DOHH2 (cell line): ENCODE measurements around the gene NEURL1.
A peak's percentile ranks its signal among the peaks of the same experiment; 100 is the strongest.

ENCODE experiments used
- H3F3A ChIP-seq: fragments of 200-600 bp; sonication (generic), shearing (Covaris generic); 2 replicates; pipeline ENCODE4 v1.6.0; 2016; ENCODE audit warnings: antibody characterized with exemption, mild to moderate bottlenecking; ENCODE audit not compliant: control insufficient read depth, insufficient read depth
- H3K27ac ChIP-seq: fragments of 200-600 bp; sonication (generic); 2 replicates; pipeline ENCODE4 v1.5.1; 2014; ENCODE audit warnings: low read depth, mild to moderate bottlenecking, low read length, moderate library complexity
- H3K27me3 ChIP-seq: fragments of 200-600 bp; sonication (generic); 2 replicates; pipeline ENCODE4 v1.6.1; 2014; ENCODE audit warnings: mild to moderate bottlenecking, low read length, mixed read lengths; ENCODE audit not compliant: control insufficient read depth
- H3K36me3 ChIP-seq: fragments of 200-600 bp; sonication (generic); 2 replicates; pipeline ENCODE4 v1.6.1; 2014; ENCODE audit warnings: mild to moderate bottlenecking, low read length, moderate library complexity, mixed read lengths; ENCODE audit not compliant: control insufficient read depth
- H3K4me1 ChIP-seq: fragments of 200-600 bp; sonication (generic); 2 replicates; pipeline ENCODE4 v1.6.1; 2014; ENCODE audit warnings: mild to moderate bottlenecking, low read length, mixed read lengths; ENCODE audit not compliant: control insufficient read depth
- H3K4me2 ChIP-seq: fragments of 200-600 bp; sonication (generic); 2 replicates; pipeline ENCODE4 v1.6.0; 2014; ENCODE audit warnings: mild to moderate bottlenecking, low read length, moderate library complexity
- H3K4me3 ChIP-seq: fragments of 200-600 bp; sonication (generic); 2 replicates; pipeline ENCODE4 v1.5.1; 2014; ENCODE audit warnings: mild to moderate bottlenecking, low read length, mixed read lengths
- H3K79me2 ChIP-seq: fragments of 200-600 bp; sonication (generic); 2 replicates; pipeline ENCODE4 v1.6.1; 2014; ENCODE audit warnings: mild to moderate bottlenecking, low read length, mixed read lengths; ENCODE audit not compliant: control insufficient read depth
- H3K9me2 ChIP-seq: fragments of 200-600 bp; sonication (generic); replicated peaks from 2 replicates; pipeline ENCODE4 v1.6.1; 2014; ENCODE audit warnings: mild to moderate bottlenecking, low read length, mixed read lengths; ENCODE audit not compliant: control insufficient read depth
- H3K9me3 ChIP-seq: fragments of 200-600 bp; sonication (generic); 2 replicates; pipeline ENCODE4 v1.6.1; 2014; ENCODE audit warnings: antibody characterized with exemption, low read length, mixed read lengths; ENCODE audit not compliant: control insufficient read depth, insufficient read depth
- H4K20me1 ChIP-seq: fragments of 200-600 bp; sonication (generic); 2 replicates; pipeline ENCODE4 v1.6.0; 2014; ENCODE audit warnings: low read depth, mild to moderate bottlenecking, antibody characterized with exemption, low read length, moderate library complexity; ENCODE audit not compliant: control insufficient read depth, insufficient read depth
- CTCF ChIP-seq: fragments of 200-600 bp; sonication (generic); IDR thresholded peaks from one replicate; pipeline ENCODE4 v1.5.1; 2014; ENCODE audit warnings: antibody characterized with exemption, mild to moderate bottlenecking, low read depth, low read length; ENCODE audit not compliant: poor library complexity, severe bottlenecking
- EZH2phosphoT487 ChIP-seq: fragments of 200-600 bp; sonication (generic); IDR thresholded peaks from 2 replicates; pipeline ENCODE4 v1.6.1; 2017; ENCODE audit warnings: borderline replicate concordance, mild to moderate bottlenecking, antibody characterized with exemption, low read length, moderate library complexity, mixed read lengths

The NEURL1 gene

GRCh38 chr10:103540722-103541121 is 47.2 kb downstream of the NEURL1 start:
- no peaks in the 10 kb centered on the region for H3K9me2 ChIP-seq
- peaks cover 9% of the 10 kb centered on the region; the same call in 1 of the 2 replicates for H3K27me3 ChIP-seq
- no peaks in the 10 kb centered on the region for H4K20me1 ChIP-seq
- peaks cover 30% of the 10 kb centered on the region for H3K4me1 ChIP-seq
- H3K9me3 ChIP-seq: no peaks in the 10 kb centered on the region
- H3K4me2 ChIP-seq: no peak overlapping the region
- TF ChIP-seq EZH2phosphoT487 (no peak), CTCF (no peak)
- no peak overlapping the region for H3K4me3 ChIP-seq
- H3K36me3 ChIP-seq: no peaks in the 10 kb centered on the region
- H3K79me2 ChIP-seq: no peaks in the 10 kb centered on the region
- H3K27ac ChIP-seq: no peak overlapping the region
- no peaks in the 10 kb centered on the region for H3F3A ChIP-seq

- H3K36me3 ChIP-seq: no peaks in the 10 kb centered on the region
- H3K9me3 ChIP-seq: no peaks in the 10 kb centered on the region
- H3F3A ChIP-seq: no peaks in the 10 kb centered on the region
- H4K20me1 ChIP-seq: no peaks in the 10 kb centered on the region
- H3K79me2 ChIP-seq: no peaks in the 10 kb centered on the region
- H3K9me2 ChIP-seq: no peaks in the 10 kb centered on the region
- peaks cover 39% of the 10 kb centered on the region for H3K4me1 ChIP-seq
- H3K4me2 ChIP-seq: no peak overlapping the region
- H3K4me3 ChIP-seq: no peak overlapping the region
- TF ChIP-seq CTCF (no peak), EZH2phosphoT487 (no peak)
- H3K27ac ChIP-seq: no peak overlapping the region
- peaks cover 9% of the 10 kb centered on the region; the same call in 1 of the 2 replicates for H3K27me3 ChIP-seq
Observed at GRCh38 chr10:103541616-103542015, 48.1 kb downstream of the NEURL1 start.

- Histone ChIP-seq H3K4me2 (peak overlapping the region; percentile 72), H3K27ac (no peak overlapping the region), H3K4me3 (peak overlapping the region; percentile 44), H3K27me3 (peaks cover 5% of the 10 kb centered on the region; the same call in 1 of the 2 replicates), H3K9me3 (no peaks in the 10 kb centered on the region), H3K79me2 (no peaks in the 10 kb centered on the region), H4K20me1 (no peaks in the 10 kb centered on the region), H3F3A (no peaks in the 10 kb centered on the region), H3K36me3 (no peaks in the 10 kb centered on the region), H3K4me1 (peaks cover 53% of the 10 kb centered on the region), H3K9me2 (no peaks in the 10 kb centered on the region)
- TF ChIP-seq CTCF (peak; percentile 71), EZH2phosphoT487 (no peak)
Observed at GRCh38 chr10:103542764-103543616, 49.5 kb downstream of the NEURL1 start.
